ENCODE results near the gene NMNAT3.

NMNAT3 gene

DNA sequence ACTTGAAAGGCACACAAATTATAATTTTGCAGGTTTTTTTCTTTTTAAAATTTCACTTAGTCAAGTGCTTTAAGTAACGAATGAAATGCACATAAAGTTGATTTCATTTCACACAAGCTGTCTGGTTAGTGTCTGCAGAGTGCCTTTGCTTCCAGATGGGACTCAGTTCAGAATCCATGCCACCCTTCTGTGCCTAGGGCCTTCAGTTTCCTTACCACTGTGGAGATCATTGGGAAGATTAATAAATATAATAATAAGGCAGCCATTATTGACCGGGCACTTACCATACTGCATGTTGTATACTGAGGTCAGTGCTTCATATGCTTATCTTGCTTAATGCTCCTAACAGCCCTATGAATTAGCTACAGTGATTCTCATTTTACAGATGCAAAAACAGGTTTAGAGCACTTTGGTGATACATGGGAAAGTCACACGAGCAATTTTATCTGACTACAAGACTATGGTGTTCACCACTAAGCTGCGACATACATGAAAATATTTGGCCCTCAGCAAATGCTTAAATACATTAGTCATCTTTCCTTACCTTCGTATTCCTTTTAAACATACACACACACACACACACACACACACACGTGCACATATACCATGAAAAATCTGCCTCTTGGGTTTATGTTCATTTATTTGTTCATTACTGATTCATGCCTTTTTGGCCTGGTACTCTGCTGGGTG lies 3.1 kb downstream of the NMNAT3 start:
- DNase-seq: no peak

DNA sequence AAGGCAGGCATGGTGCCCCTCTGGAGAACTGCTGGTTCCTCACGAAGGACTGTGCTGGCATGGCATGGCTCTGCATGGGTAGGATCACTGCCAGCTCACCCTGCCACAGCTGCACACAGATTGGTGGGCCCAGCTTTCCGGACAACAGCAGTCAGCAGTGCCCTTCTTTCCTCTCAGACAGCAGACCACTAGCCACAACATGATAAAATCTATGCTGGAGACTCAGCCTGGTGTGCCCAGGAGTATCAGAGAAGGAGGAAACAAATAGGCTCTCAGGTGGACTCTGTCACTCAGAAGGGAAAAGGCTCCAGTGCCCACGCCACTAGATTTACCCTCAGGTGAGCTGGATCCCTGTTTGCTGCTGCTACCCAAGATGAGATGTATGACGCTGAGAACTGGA lies 4.9 kb downstream of the NMNAT3 start:
- no peak for DNase-seq

DNA sequence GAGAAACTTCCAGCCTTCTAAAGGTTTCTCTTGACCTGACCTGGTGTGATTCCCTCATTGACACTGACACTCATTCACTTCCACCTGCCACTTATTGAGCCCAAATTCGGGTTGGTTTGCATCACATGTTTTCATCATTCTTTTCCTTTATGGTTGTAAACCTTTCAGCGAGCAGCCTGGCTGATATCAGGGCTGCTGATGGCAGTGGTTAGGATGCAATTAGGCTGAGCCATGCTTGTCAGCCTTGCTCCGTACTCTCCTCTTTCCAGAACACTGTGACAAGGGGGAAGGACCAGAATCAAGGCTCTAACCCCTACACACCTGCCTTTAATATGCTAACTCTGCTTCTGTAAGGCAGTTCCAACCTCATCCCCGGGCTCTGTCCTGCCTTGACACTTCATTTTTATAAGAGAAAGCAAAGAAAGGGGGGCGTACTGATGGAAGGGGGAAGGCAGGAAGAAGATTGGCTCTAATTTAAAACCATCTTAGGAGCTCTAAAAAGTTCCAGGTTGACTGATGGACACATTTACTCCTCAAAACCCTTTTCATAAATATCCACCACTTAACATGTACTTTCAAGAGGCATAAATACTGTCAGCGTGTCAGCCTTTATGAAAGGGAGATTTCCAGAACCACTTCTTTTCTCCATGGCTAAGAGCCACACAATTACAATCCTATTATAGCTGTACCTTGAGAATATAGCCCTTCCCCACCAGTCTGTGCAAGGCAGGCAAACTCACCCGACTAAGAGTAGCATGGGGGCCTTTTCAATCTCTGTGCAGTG lies 5.7 kb downstream of the NMNAT3 start:
- no peak for DNase-seq

DNA sequence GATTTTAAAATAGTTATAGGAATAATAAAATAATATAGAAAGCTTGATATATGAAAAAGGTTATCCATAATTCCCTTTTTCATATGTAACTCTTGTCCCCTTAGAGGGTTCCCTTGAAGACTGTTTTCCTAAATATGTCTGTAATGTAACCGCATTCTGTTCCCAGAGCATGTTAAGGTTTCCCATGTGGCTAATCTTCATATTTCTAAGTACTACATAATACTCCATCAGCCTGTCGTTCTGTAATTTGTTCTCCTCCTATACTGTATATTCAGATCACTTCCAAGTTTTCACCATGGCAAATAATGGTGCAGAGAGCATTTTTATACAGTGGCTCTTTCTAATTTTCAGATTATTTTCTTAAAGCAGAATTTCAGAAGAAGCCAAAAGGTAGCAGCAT lies 6.7 kb downstream of the NMNAT3 start:
- no peak for DNase-seq

DNA sequence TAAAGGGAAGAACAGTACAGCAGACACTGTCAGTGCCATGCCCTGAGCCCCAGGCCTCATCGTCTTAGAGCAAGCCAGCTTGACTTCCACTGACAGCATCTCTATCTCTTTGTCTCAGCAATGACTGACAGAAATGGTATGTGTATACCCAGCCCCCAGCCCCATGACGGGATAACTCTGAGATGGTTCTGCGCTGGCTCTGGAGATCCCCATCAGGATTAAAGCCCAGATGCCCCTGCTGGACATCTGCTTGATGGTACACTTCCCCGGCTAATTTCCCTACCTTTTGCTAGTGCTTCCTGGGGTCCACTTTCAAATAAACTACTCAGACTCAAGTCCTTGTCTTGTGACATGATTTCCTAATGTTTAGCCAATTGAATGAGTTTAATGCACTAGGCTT lies 7.6 kb downstream of the NMNAT3 start:
- DNase-seq: no peak

DNA sequence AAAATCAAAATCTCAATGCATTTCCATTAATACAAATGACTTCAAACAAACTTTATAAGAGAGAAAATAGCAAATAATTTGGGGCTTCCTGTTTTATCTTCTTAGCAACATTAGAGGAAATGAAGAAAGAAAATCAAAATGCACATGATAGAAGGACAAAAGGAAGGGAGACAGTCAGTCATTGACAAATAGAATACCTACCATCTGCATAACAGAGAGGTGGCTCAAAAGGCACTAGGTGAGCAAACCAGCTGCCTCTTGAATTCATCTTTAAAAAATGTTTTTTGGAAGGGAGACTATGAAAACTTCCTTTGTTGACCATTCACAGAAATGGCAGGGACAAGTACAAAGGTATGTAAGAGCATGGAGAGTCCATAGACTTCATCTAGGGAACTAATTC lies 9.4 kb downstream of the NMNAT3 start:
- DNase-seq: no peak

DNA sequence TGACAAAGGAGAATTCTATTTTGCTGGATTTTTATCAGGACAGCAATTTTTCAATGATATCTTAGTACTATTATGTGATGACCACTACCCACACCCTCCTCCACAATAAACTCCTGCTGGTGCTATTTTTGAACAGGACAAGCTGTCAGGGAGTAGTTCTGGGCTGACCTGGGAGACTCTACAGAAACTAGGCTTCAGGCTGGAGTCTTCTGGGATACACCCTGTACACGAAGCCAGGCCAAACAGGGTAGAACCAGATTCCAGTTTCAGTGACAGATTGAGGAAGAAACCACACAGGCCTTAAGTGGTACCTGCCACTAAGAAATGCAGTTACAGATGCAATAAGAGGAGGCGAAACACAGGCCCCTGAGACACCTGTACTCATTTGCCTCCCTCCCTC lies 12.8 kb downstream of the NMNAT3 start:
- DNase-seq: no peak

DNA sequence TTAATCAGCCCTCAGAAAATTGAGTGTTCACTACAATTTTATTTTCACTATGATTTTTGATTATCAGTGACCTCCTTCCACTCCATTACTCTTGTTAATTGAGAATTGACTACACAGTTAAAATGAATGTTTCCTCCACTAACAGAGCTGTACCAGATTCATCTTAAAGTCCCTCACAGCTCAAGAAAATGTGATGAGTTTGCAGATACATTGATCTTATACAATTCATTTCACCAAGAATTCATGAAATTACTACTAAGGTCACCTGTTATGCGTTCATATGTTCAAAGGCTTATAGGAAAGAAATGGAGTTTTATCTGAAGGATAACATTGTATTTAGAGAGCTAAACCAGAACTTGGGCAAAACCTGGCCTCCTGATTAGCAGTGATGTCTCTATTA lies 17.5 kb downstream of the NMNAT3 start:
- DNase-seq: no peak

DNA sequence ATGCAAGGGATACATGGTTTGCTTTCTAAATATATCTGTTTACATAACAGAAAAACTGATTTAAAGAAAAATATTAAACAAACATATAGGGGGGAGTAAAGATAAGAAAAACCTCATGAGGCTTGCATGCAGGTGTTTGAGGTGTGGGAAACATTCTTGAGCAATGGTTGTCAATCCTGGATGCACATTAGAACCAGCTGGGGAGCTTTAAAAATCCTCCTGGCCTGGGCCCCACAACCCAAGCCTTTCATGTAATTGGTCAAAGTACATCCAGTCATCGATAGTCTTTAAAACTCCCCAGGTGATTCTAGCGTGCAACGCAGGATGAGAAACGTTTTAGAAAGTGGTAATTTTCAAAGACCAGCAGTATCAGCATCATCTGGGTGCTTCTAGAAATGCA lies 18.3 kb downstream of the NMNAT3 start:
- DNase-seq: no peak

DNA sequence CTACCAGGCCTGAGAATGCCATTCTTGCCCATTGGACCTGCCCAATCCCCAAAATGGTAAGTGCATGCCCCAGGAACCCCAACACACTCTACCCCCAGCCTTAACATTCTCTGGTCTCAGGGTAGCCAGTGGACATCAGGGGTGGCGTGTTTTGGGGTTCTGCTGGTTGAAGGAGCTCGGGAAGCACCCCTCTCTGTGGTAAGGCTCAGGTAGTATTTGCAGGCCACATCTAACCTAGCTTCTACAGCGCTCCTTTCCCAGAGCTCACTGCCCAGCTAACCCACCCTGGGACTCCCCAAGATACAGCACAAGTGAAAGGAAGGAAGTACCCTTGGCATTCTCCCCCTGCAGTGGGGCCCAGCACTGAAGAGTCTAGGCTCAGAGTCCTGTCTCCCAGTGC lies 19.8 kb downstream of the NMNAT3 start:
- DNase-seq: no peak

DNA sequence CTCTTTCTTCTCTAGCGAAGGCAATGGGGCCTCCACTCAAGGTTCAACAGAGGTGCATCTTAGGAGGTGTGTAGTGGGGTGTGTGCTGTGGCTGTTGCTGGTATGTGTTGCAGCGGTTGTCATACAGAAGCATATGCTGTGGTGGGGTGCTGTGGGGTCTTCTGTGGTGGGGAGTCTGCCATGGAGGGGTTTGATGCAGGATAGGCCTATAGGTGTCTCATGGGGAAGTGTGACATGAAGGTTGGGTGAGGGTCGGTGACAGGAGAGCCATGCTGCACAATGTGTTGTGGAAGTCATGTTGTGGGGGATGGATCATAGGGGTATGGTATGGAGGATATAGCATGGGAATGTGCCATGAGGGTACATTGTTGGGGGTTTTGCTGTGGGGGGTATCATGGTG lies 20.3 kb downstream of the NMNAT3 start:
- no peak for DNase-seq

DNA sequence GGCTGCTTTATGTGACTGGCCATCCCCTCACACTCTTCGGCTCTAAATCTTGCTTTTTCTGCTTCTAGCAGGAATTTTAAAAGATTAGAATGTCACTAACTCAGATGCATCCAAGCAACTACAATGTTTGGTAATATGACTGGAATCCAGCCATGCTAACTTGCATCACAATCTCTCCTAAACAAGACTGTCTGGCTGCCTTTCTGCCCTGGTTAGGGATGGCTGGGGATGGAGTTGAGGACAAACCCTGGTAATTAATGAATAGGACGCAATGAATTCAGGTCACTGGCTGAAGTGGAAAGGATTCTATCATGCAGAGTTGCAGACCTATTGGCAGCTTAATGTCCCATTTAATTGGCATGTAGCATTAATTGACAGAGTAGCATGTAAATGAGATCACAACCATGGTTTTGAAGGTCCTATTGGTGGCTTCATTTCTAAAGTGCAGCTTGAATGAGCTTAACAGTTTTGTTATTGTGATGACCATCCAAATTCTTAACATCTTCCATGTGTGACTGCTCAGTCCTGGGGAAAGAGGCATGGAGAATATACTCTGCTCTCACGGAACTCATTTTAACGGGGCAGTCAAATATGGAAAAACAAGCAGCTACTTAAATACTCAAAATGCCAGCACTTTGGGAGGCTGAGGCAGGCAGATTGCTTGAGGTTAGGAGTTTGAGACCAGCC lies 21.7 kb downstream of the NMNAT3 start:
- no peak for DNase-seq

DNA sequence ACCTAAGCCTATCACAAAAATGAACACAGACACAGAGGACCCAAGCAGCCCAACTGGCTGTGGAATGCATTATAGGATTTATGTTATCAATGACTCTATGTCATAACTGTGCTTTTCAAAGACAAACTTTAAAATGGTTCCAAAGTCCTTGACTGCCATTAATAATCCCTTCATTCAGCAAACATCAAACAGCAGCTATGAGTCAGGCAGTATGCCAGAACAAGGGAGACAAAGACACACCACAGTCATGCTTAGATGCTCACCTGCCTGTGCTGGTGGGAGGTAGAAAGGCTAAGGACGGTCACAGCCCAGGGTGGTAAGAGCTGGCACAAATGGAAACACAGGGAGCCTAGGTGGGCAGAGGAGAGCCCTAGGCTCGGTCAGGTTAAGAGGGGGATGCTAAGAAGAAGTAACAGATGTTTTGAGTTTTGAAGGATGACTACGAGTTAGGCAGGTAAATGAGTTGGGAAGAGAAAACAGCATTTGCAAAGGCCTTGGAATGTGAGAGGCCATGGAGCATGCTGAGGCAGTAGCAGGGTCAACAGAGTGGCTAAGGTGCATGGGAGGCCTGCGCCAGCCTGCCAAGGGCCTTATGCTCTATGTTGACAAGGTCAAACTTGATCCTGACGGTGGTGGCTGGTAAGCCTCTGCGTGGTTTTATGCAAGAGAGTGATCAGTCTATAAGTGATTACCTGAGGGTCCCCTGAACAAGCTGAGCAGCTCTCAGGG lies 23.0 kb downstream of the NMNAT3 start:
- peak; percentile 55 for DNase-seq

DNA sequence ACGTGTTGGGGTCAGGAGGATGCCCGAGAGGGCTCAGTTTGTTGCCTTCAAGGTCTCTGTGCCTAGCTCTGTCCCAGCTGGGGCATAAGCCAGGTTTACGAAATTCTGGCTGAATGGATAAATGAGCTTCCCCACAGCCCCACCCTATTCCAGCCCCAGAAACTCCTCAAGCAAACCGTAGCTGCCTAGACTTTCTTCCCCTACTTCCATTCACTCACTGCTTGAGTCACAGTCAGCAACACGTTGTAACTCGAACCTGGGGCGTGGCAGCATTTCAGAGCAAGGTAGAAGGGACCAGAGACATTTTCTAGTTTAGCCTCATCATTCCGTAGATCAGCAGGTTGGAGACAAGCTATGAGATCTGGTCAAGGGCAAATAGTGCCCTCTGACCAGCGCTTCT lies 24.2 kb downstream of the NMNAT3 start:
- peak; percentile 10 for DNase-seq

DNA sequence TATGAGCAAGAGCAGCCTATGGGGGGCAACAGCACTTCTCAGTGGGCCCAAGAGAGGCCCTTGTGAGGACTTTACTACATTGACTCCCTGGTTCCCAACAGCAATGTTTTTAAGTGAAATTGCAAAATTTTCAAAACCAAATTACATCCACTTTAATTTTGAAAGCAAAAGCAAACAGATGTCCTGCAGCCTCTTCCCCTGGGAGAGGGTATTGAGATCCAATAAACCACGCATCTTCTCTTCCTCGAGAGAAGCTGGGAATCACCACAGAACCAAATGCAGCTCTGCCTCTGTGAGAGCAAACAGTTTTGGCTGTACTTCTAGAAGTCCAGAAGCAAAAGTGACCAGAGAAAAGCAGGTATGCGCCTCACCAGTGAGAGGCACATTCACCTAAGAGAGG lies 25.2 kb downstream of the NMNAT3 start:
- no peak for DNase-seq

DNA sequence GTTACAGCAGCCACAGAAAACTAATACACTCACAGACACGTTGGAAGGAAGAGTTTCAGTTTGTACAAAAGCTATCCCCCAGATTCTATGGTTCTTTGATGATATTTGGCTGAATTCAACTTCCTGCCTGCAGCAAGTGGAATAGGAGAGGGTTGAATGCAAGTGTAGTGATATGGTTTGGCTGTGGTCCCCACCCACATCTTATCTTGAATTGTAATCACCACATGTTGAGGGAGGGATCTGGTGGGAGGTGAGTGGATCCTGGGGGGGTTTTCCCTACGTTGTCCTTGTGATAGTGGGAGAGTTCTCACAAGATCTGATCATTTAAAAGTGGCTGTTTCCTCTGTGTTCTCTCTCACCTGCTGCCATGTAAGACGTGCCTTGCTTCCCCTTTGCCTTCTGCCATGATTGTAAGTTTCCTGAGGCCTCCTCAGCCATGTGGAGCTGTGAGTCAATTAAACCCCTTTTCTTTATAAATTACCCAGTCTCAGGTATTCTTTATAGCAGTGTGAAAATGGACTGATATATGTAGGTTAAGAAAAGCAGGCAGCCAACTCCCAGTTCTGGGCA lies 29.8 kb downstream of the NMNAT3 start:
- no peak for DNase-seq

DNA sequence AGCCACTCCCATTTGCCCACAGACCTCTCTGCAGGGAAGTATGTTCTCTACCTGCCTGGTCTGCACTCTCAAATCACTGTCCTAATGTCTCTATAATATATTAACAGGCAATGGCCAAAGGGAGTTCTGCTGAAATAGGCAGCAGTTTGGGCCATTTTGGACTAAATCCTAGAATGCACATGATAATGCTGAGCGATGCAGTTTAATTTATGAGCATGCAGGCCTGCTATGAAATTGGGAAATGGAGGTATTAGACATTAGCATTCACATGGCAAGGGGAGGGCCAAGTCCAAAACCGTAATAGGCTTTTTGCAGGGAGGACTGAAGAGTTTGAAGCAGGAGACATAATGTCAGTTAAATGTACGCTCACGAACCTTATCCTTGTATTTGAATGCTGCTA lies 31.3 kb downstream of the NMNAT3 start:
- no peak for DNase-seq

DNA sequence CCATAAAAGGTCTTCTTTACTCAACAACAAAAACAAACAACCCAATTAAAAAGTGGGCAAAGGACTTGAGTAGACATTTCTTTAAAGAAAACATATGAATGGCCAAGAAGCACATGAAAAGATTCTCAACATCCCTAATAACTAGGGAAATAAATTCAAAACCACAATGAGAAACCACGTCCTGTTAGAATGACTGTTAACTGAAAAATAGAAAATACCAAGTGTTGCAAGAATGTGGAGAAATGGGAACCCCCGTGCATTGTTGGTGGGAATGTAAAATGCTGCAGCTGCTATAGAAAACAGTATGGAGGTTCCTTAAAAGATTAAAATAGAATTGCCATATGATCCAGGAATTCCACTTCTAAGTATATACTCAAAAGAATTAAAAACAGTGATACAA lies 34.8 kb downstream of the NMNAT3 start:
- DNase-seq: no peak

DNA sequence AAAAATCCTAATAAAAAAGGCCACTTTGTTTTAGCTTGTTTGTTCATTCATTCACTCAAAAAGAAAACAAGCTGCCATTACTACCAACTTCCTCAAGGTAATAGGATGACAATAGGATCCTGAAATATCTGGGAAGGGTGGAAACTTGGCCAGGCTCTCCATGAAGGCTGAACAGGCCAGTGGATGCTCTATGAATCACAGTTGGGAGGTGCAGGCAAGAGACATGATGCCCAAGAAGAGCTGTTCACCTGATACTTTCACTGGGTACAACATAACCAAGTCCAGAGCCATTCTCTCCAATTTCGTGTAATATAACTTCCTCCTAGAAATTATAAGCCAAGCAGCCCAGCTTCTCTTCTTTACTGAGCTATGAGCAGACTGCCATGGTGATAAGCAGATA lies 37.3 kb downstream of the NMNAT3 start:
- DNase-seq: no peak

DNA sequence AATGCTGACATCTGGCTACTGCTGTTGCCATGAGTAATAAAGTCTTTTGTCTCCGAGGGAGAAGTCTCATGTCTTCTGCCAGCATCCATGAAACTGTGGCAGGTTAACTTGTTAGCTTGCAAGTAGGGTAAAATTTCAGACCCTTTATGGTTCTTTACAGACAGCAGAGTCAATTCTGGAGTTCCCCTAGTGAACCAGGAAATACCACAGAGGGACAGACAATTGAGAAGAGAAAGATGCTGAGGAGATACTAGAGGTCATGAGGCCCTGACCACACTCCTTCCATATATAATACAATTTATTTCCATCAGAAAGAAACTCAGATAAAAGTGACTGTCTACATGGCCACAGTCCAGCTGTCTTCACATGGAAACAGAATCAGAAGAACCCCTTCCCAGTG lies 38.1 kb downstream of the NMNAT3 start:
- no peak for DNase-seq

DNA sequence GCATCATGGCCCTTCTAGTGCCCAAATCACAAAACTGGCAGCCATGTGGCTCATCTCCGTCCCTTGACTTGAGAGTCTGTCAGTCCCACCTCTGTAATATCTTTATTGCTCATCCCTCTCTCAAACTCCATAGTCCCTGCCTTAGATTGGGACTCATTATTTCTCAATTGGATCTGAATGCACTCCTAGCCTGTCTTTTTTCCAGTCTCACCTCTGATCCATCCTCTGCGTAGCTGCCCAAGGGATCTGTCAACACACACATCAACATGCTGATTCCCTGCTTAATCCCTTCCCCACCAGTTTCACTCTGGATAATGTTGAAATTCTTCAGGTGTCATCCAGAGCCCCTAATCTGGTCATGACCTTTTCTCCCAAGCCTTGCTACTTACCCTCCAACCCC lies 39.3 kb downstream of the NMNAT3 start:
- no peak for DNase-seq

DNA sequence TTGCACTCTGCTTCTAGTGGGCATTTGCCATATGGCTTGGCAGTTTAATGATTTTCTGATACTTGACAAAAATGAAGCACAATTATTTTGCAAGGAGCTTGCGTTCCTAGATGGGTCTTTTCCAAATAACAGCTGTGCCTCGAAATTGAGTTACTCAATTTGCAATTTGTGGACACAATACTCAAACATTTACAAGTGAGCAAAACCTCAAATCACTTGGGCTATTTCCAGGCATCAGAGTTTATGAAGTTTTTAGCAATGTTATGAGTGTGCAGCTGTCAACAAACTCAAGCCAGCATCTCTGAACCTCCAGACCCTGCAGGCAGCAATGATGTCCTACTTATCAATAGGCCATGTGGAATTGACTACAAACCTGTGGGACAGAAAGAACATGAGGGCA lies 41.3 kb downstream of the NMNAT3 start:
- DNase-seq: no peak

DNA sequence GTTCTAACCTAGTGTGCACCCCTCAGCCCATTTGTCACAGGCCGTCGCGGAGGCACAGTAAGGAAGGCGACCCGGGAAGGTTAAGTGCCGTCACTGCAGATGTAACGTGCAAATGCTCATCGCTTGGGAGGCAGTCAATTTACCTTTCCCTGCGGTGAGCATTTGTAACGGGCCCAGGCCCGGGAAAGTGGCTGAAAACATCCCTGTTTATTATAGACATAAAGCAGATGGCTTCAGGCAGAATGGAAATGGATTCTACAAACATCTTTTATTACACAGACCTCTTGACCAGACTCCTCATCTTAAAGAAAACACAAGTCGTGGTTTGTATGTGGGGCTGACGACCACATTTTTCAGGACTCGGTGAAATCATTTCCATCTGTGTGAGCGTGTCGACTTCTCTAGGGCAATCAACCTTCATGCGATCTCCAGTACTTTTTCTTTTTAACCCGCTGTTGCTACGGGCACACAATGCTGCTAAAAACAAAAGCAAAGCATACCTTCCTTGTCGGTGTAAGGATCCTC lies 43.6 kb downstream of the NMNAT3 start:
- DNase-seq: no peak
